ENCODE data around the gene SH3BP4. TPM values are rescaled to one million over a fixed set of nuclear protein-coding genes. Genes with fewer than 3 reads are reported as not detected.

The SH3BP4 gene
- total RNA-seq, 1 experiment from 2014 or later = 117 TPM

GRCh38 chr2:235098736-235099494 is 147.1 kb downstream of the SH3BP4 start:
- H3K4me1 ChIP-seq (replicated peaks) = peaks cover 38% of the 10 kb centered on the region
- peak; percentile 59 to 84 for DNase-seq (ENCODE audit: low read depth in 1 of 2, low spot score in 2 of 2)
- no peaks in the 10 kb centered on the region for H3K27me3 ChIP-seq (replicated peaks)
- no peak overlapping the region for H3K4me3 ChIP-seq
- peak overlapping the region; percentile 87 for H3K27ac ChIP-seq
- H3K9me3 ChIP-seq (replicated peaks) = no peaks in the 10 kb centered on the region
- H3K36me3 ChIP-seq = no peaks in the 10 kb centered on the region

- no peaks in the 10 kb centered on the region for H3K27me3 ChIP-seq (replicated peaks)
- H3K27ac ChIP-seq = no peak overlapping the region
- no peaks in the 10 kb centered on the region for H3K9me3 ChIP-seq (replicated peaks)
- H3K4me1 ChIP-seq (replicated peaks) = peaks cover 51% of the 10 kb centered on the region
- no peak for DNase-seq (ENCODE audit: low read depth in 1 of 2, low spot score in 2 of 2)
- H3K4me3 ChIP-seq = no peak overlapping the region
- H3K36me3 ChIP-seq = no peaks in the 10 kb centered on the region
Observed at GRCh38 chr2:235102896-235103295, 151.1 kb downstream of the SH3BP4 start.

Measured in SJSA1 (cell line).